ENCODE measurements around the gene IDH3G.

GRCh38 chrX:153763989-153764755 is 30.0 kb downstream of the IDH3G start, which contains the start of gene PLXNB3:
- peak; percentile 72 to 89 (median 85) for TF ChIP-seq CTCF (IDR thresholded peaks at IDR 0.05)
- peak in 1 of 4 donors; percentile 29 for TF ChIP-seq POLR2A (IDR thresholded peaks at IDR 0.05)
